OCI-LY1 (cell line): ENCODE data around the gene PTPRN2.

Source experiments
- EZH2 ChIP-seq: fragments of 200-600 bp; sonication (generic), shearing (Covaris generic); IDR thresholded peaks from 2 replicates; pipeline ENCODE4 v1.8.0; 2017; ENCODE audit warnings: borderline replicate concordance, mixed run types, mild to moderate bottlenecking, antibody characterized with exemption, low read length, moderate library complexity, mixed read lengths
- TF ChIP-seq, protein P1 (sequence below): fragments of 200-600 bp; sonication (generic), shearing (Covaris generic); IDR thresholded peaks from 2 replicates; pipeline ENCODE4 v1.5.1; 2017; ENCODE audit warnings: mild to moderate bottlenecking, antibody characterized with exemption, low read length, moderate library complexity, mixed read lengths

DNA sequence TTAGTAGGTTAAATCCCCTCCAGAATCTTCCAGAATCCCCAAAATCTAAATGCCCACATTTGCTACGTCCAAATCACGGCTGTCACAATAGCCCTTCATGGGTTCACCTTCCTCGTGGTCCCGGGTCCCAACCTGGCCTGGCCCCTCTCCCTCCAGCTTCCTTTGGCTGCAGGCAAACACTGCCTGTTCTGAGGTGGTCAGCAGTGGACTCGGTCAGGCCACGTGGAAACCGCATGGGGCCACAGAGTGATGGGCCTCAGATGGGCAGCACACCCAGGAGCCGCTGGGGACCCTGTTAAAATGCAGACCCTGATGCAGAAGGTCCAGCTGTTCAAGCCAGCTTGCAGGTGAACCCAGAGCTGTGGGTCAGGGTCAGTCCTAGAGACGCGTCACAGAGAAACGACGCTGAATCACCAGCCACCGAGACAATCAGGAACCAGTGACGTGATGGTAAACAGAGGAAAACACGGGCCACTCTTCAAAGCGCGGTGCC is 662.2 kb downstream of the PTPRN2 start:
- TF ChIP-seq, protein P1, sequence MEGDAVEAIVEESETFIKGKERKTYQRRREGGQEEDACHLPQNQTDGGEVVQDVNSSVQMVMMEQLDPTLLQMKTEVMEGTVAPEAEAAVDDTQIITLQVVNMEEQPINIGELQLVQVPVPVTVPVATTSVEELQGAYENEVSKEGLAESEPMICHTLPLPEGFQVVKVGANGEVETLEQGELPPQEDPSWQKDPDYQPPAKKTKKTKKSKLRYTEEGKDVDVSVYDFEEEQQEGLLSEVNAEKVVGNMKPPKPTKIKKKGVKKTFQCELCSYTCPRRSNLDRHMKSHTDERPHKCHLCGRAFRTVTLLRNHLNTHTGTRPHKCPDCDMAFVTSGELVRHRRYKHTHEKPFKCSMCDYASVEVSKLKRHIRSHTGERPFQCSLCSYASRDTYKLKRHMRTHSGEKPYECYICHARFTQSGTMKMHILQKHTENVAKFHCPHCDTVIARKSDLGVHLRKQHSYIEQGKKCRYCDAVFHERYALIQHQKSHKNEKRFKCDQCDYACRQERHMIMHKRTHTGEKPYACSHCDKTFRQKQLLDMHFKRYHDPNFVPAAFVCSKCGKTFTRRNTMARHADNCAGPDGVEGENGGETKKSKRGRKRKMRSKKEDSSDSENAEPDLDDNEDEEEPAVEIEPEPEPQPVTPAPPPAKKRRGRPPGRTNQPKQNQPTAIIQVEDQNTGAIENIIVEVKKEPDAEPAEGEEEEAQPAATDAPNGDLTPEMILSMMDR = no peak
- no peak for TF ChIP-seq EZH2
